ENCODE results near the gene ADAM12.

ADAM12 gene

DNA sequence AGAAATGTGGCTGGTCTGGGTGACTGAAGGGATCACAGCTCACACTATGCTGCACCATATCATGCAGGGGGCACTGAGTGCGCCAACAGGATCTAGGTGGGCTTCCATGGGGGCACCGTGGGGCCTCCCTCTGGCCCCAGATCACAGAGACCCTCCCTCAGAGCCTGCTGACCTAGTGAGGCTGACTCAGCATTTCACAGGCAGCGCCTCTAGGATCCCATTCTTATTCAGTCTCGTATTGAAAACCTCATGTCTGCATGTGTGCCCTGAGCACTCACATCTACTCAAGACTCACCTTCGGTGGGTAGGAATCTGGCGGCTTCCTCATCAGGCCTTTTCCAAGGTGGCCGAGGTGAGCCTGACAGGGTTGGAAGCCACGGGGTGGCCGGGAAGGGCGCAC lies 350.3 kb downstream of the ADAM12 start:
- DNase-seq: no peak

DNA sequence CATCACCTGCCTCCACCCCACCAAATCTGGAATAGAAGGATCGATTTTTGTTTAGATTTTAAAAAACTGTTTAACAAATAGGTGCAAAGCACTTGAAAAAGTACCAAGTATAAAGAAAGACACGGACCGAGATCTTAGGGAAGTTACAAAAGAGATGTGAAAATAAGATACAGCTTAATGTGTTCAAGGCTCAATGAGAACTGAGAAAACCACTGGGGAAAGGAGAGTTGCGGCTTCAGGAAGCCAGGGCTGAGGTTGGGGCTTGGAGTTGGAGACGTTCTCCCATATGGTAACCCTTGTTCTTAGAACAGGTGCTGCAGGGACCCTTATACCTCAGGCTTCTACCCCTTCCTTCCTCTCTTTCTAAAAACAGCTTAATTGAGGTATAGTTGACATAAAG lies 351.8 kb downstream of the ADAM12 start:
- no peak for DNase-seq

DNA sequence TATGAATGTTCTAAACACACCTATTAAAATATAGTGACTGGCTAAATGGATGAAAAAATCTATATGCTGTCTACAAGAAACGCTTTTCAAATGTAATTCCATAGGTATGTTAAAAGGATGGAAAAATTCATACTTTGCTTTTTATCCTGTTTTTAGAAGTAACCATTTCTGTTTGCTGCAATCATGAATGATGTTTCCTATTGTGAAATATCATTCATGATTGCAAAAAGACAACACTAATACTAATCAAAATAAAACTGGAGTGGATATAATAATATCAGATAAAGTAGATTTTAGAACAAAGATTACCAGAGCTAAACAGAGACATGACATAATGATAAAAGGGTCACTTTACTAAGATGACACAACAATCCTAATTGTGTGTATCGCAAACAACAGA lies 353.7 kb downstream of the ADAM12 start:
- DNase-seq: no peak

DNA sequence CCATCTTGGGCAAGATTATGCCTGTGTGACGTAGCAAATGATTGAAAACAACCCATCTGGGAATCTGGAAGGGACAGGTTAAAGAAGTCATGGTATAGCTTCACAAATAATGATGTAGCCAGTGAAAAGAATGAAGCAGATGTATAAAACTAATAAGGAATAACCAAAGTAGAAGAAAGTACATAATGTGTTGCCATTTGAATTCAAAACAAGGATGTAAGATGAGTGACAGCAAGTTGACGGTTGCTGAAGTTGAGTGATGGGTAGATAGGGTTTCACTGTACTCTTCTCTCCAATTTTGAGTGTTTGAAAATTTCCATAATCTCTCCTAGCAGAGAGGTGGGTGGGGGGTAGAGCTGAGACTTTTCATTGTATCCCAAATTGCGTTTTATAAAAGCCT lies 358.3 kb downstream of the ADAM12 start:
- DNase-seq: no peak

DNA sequence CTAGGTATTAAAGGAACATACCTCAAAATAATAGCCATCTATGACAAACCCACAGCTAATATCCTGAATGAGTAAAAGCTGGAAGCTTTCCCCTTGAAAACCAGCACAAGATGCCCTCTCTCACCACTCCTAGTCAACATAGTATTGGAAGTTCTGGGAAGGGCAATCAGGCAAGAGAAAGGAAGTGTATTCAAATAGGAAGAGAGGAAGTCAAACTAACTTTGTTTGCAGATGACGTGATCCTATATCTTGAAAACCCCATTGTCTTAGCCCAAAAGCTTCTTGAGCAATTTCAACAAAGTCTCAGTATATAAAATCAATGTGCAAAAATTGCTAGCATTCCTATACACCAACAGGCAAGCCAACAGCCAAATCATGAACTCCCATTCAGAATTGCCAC lies 360.6 kb downstream of the ADAM12 start:
- DNase-seq: no peak

DNA sequence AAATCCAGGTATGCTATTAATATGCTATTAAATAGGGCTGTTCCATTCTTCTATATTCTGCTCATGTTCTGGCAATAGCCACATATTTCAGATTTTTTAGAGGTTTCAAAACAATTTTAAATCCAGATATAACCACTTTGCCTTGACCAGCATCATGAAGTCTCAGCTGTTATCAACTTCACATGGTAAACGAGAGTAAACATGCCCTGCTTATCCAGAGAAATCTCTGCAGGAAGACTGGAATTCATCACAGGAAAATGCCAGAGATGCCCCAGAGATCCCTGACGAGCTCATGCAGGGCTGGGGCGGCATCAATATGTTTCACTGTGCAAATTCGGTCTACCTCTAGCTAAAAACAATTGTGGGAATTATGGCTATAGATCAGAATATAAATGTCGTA lies 365.4 kb downstream of the ADAM12 start:
- no peak for DNase-seq

DNA sequence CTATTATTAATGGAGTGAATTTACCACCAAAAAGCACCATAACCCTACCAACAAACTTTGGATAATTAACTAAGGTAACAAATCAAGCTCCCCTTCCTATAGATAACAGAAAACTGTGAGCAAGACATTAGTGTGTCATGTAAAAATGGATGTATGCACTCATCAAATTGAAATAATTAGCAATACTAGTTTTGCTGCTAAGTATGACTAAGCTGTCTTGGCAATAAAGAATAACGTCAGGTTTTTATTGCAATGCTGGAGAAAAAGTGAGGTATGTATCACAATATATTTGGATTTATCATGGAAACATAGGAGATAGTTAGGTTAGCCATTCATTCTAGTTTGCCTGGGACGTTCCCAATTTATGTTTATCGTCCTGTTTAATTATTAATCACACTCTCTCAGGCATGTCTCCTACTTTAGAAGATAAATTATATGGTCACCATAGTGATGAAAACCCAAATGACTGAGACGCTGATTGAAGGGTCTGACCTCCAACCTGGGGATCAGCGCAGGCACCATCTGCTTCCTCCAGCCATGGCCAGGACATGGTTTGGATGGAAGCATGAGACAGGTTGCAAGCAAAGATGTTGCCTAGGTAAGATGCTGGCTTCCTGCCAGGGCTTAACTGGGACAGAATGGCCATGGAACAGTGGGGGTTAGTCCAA lies 366.3 kb downstream of the ADAM12 start:
- DNase-seq: no peak

DNA sequence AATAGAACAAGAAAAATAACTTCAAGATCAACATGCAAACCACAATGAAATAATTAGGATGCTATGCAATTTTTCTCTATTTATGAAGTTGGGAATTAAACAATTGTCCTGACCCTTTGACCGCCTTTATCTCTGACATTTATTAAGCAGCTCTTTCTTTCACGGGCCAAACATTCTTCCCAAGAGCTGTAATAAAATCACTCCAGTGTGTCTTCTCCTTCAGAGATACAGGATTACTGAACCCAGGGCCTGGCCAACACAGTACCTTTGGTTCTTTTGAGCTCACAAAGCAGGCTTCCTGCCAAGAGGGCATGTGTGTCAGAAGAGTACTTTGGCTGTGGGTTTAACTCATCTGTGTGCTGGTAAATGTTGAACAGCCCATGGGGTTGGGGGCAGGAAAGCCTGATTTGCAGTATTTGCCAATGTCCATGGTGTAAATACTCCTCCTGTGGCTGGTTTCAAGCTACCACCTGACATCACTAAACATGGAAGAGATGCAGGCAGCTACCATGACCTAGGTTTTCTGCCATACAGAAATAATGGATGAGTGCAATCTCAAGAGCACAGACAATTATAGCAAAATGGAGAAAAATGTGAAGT lies 370.2 kb downstream of the ADAM12 start:
- DNase-seq: no peak

DNA sequence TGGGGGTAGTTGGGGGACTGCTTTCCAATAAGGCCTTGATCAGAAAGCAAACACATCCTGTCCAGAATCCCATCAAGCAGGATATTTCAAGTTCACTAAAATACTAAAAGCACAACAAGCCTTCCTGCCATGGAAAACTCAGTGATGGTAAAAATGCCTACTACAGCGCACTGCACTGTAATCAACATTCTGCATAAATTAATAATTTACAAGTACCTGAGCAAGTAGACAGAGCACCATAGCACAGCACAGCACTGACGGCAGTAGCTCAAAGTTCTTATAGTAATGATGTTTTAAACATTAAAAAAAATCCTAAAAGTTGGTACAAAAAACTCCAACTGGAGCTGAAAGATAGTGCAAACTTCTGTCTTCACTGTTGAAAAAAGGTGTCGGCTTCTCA lies 371.4 kb downstream of the ADAM12 start:
- no peak for DNase-seq

DNA sequence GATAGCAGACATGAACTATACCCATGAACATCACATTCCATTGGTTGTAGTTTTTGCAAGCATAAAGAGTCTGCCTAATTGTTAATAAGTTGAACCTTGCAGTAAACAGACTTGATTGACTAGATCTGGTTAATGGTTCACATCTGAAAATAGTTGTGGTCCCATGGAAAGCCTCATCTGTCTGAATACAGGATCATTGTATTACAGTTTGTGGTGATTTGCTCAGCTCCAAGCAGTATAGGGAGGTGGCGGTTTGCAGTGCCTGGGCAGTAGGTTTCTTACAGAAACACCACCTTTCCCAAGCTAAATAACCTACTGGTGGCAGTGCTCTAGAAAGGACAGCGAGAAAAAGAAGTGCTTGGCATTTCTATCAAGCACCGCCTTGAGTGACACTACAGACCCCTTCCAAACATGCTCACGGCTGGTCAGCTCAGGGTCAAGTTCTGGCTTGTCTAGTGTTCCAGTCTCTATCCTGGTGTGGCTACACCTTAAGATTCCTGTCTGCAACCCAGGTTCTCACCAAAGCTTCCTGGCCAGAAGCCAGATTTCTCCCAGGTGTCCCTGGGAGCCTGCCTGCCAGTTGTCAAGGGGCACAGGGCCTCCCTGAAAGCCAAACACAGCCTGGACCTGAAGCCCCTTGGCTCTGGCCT lies 372.0 kb downstream of the ADAM12 start:
- no peak for DNase-seq

DNA sequence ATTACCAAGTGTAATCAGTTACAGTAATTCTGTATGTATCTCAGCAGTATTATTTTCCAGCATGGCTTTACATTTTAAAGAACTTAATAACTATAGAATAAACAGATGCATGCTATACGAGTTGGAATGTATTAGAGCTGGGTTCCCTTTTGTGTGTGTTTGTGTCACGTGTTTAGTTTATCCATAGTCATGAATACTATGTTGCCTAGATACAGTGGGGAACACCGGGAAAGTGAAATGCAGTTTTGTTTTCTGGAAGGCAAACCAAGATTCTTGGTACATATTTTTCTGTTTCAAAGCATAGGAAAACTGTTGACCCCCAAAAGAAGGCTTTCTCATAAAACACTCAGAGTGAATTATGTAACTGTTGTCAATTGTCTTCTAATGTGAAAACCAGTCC lies 372.9 kb downstream of the ADAM12 start:
- no peak for DNase-seq

DNA sequence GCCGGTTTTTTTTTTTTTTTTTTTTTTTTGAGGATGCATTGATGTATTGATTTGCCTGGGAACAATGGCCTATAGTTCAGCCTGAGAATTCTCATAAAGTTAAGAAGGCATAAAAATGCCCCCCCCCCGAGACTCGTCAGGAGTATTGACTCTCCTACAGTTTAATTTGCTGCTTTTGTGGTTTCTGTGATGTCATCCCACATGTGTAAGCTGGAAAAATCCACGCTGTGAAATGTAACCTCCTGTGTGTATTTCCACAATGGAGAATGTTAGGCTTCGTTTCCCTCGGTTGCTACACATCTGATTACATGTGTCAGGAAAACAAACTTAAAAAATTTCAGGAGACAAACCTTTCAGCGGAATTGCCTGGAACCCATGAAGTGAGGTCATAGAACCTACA lies 374.0 kb downstream of the ADAM12 start:
- no peak for DNase-seq

DNA sequence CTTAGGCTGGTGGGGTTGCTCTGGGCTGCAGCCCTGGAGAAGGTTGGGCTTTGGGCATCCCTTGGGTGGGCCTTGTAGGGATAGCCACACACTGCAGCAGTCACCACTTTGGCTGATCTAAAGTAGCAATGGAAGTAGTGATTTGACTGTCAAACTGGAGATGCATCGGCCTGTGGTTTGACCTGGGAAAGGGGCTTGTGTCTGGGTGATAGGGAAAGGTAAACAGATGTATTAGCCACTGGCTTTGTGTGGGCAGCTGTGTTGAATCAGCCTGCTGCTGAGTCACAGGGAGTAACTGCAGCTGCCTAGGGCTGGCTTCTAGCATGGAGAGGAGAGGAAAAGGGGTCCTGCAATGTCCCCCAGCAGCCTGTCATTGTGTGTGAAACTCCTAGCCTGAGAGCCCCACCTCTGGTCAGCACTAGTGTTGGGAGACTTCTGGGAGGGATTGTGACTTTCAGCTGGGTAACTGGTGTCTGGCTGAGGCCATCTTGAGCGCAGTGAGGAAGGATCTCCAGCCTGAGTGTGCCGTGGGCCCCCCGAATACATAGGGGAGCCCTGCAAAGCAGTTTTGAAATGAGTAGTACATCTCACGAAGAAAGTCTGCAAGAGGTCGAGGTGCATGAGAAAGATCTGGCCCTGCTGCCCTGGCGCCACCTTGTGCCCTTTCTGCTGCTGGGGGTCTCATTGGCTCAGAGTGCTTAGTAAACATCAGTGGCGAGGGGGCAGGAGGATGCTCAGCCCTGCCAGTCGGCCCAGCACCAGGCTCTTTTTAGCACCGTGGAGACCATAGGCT lies 374.6 kb downstream of the ADAM12 start:
- no peak for DNase-seq

DNA sequence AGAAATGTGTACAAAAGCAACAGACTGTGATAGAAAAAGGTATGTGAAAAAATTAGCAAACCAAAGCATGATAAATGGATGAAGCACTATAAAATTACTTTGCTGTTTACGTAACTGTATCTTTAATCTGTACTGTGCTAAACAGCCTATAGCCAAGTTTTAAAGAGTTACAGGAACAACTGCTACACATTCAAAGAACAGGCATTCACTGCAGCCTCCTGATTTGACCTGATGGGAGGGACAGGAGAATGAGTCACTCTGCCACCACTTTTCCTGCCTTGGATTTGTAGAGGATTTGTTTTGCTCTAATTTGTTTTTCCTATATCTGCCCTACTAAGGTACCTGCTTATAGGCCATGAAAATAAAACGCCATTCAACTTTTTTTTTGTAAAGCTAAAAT lies 375.8 kb downstream of the ADAM12 start:
- DNase-seq: no peak

DNA sequence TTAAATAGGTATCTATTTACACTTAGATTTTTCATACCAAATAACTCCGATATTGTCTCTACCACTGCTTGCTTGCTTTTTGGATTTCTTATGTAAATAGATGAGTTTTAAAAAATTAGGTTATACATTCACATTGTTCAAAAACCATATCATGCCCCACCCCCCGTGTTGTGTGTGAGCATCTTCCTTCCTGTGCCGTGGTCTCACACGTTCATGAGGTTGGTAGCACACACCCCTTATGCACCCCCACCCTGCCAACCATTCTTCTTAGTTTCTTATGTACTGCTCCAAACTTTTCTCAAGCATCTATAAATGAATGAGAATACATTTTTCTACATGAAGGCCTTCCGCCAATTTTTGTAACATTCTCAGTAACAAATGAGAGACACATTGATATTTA lies 376.3 kb downstream of the ADAM12 start:
- DNase-seq: no peak

DNA sequence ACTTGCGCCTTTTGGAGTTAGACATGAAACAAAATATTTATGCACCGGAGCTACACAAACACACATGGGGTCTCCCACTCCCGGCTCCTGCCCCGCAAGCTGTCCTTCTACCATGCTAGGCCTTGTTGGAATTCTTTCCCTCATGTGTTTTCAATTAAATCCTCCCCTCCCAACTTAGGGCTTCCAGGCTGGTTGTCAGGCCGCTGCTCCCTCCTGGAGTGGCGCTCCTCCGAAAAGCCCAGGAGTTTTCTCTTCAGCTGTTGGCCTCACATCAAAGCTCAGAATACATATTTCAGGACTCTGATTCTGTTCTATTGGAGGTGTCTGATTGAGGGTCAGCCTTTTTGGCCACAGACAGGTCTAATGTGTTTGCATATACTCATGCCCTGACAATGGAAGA lies 378.6 kb downstream of the ADAM12 start:
- no peak for DNase-seq

DNA sequence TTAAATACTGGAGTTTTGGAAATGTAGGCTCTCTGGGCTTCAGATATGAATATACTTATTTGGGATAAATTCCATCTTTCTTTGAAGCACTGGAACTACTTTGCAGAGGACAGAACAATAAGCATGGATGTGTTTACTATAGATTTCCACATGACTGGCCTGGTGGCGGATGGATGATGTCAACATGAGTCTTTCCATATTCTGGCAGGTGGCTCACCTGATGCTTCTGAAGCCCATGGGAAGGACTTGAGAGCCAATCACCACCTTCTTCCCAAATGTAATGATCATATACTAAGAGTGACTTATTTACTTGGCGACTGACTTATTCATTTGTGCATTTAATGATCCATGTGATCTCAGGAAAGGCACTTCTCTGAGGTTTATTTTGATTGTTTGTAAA lies 381.4 kb downstream of the ADAM12 start:
- DNase-seq: no peak

DNA sequence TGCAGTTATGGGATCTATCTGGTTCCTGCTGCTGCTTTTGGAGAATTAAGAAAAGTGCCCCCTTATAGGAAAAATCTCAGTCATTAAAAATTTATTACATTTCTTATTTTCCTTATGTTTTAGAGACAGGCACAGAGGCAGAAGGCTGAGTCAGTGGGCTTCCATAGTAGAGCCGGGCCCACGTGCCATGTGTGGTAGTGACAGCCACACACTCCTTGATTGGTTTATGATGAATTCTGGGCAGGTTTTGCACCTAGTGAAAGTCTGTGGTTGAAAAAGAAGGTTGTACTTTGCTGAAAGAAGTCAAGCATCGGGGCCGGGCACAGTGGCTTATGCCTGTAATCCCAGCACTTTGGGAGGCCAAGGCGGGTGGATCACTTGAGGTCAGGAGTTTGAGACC lies 382.0 kb downstream of the ADAM12 start:
- no peak for DNase-seq

DNA sequence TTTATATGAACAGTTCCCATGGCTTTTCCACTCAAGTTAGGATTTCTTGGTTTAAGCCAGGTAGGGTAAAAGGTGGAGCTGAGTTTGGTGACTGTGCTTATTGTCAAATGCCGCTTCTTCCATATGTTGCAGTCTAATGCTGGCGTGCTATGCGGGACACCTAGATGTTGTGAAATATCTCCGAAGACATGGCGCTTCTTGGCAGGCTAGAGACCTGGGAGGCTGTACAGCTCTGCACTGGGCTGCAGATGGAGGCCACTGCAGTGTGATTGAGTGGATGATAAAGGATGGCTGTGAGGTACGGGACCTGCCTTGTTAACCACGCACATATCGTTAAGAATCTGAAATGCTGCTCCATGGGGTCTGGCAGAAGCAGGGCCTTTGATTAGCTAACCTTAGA lies 383.5 kb downstream of the ADAM12 start:
- DNase-seq: no peak

DNA sequence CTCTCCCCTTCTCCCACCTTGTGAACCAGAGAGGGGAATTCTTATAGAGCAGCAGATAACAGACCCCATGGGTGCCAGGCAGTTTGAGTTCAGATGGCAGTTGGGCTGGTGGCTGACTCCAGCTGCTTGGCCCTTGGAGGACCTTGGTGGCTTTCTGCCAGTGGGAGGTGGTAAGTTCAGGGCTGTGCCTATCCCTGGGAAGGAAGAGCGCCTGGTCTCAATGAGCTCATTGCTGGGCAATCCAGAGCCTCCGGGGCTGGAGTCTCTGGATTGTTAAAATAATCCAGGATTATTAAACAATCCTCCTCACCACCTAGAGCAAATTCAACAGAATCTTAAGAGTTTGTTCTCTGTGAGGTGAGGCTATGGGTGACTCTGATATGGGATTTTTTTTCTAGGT lies 386.7 kb downstream of the ADAM12 start:
- DNase-seq: no peak

DNA sequence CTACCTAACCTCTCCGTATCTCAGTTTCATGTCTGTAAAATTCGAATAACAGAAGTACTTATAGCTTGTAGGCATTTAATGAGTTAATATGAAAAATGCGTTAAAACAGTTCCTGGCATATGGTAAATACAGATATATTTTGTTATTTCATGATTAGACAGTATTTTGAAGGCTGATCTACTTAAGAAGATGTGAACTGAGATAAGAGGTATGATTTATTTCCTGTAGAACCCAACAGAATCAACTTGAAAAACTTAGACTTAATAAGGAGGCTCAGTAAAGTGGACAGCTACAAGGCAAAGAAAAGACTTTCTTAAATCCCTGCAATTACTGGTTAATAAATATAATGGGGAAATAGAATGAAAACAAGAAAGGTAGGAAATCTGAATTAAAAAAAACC lies 388.6 kb downstream of the ADAM12 start:
- no peak for DNase-seq

DNA sequence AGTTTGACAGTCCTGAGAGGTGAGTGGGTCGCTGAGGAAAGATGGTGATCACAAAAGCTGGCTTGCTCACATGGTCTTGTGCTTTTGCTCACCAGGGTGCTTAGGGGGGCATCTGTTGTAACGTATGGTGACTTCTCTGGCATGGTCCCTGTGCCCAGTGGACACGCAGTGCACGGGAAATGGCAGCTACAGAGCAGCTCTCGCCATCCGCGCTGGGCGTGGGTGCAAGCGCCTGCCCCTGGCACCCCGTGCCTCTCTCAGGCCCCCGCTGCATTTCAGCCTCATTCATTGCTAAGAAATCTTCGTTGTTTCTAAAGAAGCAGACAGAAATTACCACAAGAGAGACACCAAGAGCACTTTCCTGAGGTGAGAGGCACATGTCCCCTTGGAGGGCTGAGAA lies 390.7 kb downstream of the ADAM12 start:
- no peak for DNase-seq
